Measurements from ENCODE around the gene PYGM. TPM values are rescaled to one million over a fixed set of nuclear protein-coding genes. Genes with fewer than 3 reads are reported as not detected.
A peak's percentile ranks its signal among the peaks of the same experiment; 100 is the strongest.

PYGM gene
- total RNA-seq, 4 donors from 2014 or later: 1.1 to 2.7 (median 1.2) TPM

- H3K27ac ChIP-seq: no peak overlapping the region
- 87% methylated on average over 11 of the region's 11 CpGs for WGBS
- no peak overlapping the region for H3K4me3 ChIP-seq
Observed at GRCh38 chr11:64728757-64729365, 30.9 kb downstream of the PYGM start.

GRCh38 chr11:64726867-64727530, 32.8 kb downstream of the PYGM start:
- H3K27ac ChIP-seq: no peak overlapping the region
- no peak overlapping the region for H3K4me3 ChIP-seq
- peaks cover 8% of the 10 kb centered on the region for H3K4me1 ChIP-seq
- TF ChIP-seq EP300 (IDR thresholded peaks at IDR 0.05): no peak
- TF ChIP-seq POLR2A (IDR thresholded peaks at IDR 0.05): no peak
- no peak for TF ChIP-seq CTCF (IDR thresholded peaks at IDR 0.05)
- no peak for TF ChIP-seq POLR2AphosphoS5 (IDR thresholded peaks at IDR 0.05)
- WGBS: 73% methylated on average over 7 of the region's 7 CpGs
- no peaks in the 10 kb centered on the region for H3K36me3 ChIP-seq
- no peak for DNase-seq (ENCODE audit: low spot score in 2 of 2)
- no peaks in the 10 kb centered on the region for H3K9me3 ChIP-seq
- H3K27me3 ChIP-seq: peaks cover 18% of the 10 kb centered on the region

More at GRCh38 chr11:64728757-64729365, 30.9 kb downstream of the PYGM start:
- Histone ChIP-seq H3K4me1 (peaks cover under 1% of the 10 kb centered on the region), H3K27me3 (peaks cover 6% of the 10 kb centered on the region), H3K9me3 (no peaks in the 10 kb centered on the region), H3K36me3 (no peaks in the 10 kb centered on the region)
- no peak for TF ChIP-seq POLR2AphosphoS5 (IDR thresholded peaks at IDR 0.05)
- TF ChIP-seq EP300 (IDR thresholded peaks at IDR 0.05): no peak
- TF ChIP-seq POLR2A (IDR thresholded peaks at IDR 0.05): no peak
- TF ChIP-seq CTCF (IDR thresholded peaks at IDR 0.05): no peak
- no peak for DNase-seq (ENCODE audit: low spot score in 2 of 2)

GRCh38 chr11:64726211-64726641, 33.5 kb downstream of the PYGM start:
- peak in 1 of 2 donors; percentile 62 for DNase-seq (ENCODE audit: low spot score in 2 of 2)
- 60% methylated on average over 1 of the region's 9 CpGs for WGBS
- TF ChIP-seq POLR2AphosphoS5 (IDR thresholded peaks at IDR 0.05): no peak
- TF ChIP-seq CTCF (IDR thresholded peaks at IDR 0.05): no peak
- no peak for TF ChIP-seq EP300 (IDR thresholded peaks at IDR 0.05)
- no peak for TF ChIP-seq POLR2A (IDR thresholded peaks at IDR 0.05)
- H3K27ac ChIP-seq: no peak overlapping the region
- peaks cover 26% of the 10 kb centered on the region for H3K27me3 ChIP-seq
- no peak overlapping the region for H3K4me3 ChIP-seq
- H3K36me3 ChIP-seq: no peaks in the 10 kb centered on the region
- no peaks in the 10 kb centered on the region for H3K9me3 ChIP-seq
- peaks cover 8% of the 10 kb centered on the region for H3K4me1 ChIP-seq

- no peaks in the 10 kb centered on the region for H3K9me3 ChIP-seq
- no peak overlapping the region for H3K4me3 ChIP-seq
- H3K27ac ChIP-seq: no peak overlapping the region
- DNase-seq (ENCODE audit: low spot score in 2 of 2): no peak
- no peaks in the 10 kb centered on the region for H3K36me3 ChIP-seq
- TF ChIP-seq POLR2AphosphoS5 (IDR thresholded peaks at IDR 0.05): no peak
- TF ChIP-seq CTCF (IDR thresholded peaks at IDR 0.05): no peak
- TF ChIP-seq EP300 (IDR thresholded peaks at IDR 0.05): no peak
- no peak for TF ChIP-seq POLR2A (IDR thresholded peaks at IDR 0.05)
- H3K4me1 ChIP-seq: peaks cover 8% of the 10 kb centered on the region
- H3K27me3 ChIP-seq: peaks cover 37% of the 10 kb centered on the region
- WGBS: 60% methylated on average over 4 of the region's 7 CpGs
Observed at GRCh38 chr11:64724863-64725532, 34.8 kb downstream of the PYGM start.
